ENCODE results near the gene SEPHS1.

DNA sequence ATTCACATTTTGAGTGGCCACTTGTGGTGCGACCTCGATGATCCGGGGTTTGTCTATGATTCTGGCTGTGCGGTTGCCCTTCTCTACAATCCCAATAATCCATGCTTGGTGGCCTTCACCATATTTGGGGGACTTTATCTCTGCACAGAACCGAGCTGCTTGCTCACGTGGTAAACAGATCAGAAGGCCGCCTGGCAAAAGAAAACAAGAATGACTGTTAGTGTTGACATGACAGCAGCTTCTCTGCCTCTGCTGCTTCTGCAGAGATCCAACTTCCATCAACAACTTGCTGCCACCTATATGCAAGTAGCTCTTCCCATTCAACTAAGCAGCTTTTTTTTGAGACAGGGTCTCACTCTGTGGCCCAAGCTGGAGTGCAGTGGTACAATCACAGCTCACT, 28.9 kb downstream of the SEPHS1 start:
- TF ChIP-seq, protein P1, sequence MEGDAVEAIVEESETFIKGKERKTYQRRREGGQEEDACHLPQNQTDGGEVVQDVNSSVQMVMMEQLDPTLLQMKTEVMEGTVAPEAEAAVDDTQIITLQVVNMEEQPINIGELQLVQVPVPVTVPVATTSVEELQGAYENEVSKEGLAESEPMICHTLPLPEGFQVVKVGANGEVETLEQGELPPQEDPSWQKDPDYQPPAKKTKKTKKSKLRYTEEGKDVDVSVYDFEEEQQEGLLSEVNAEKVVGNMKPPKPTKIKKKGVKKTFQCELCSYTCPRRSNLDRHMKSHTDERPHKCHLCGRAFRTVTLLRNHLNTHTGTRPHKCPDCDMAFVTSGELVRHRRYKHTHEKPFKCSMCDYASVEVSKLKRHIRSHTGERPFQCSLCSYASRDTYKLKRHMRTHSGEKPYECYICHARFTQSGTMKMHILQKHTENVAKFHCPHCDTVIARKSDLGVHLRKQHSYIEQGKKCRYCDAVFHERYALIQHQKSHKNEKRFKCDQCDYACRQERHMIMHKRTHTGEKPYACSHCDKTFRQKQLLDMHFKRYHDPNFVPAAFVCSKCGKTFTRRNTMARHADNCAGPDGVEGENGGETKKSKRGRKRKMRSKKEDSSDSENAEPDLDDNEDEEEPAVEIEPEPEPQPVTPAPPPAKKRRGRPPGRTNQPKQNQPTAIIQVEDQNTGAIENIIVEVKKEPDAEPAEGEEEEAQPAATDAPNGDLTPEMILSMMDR (IDR thresholded peaks at IDR 0.05): no peak
- TF ChIP-seq, protein P2, sequence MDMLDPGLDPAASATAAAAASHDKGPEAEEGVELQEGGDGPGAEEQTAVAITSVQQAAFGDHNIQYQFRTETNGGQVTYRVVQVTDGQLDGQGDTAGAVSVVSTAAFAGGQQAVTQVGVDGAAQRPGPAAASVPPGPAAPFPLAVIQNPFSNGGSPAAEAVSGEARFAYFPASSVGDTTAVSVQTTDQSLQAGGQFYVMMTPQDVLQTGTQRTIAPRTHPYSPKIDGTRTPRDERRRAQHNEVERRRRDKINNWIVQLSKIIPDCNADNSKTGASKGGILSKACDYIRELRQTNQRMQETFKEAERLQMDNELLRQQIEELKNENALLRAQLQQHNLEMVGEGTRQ (CRISPR knock-in tag; IDR thresholded peaks at IDR 0.05): no peak
- TF ChIP-seq, protein P3, sequence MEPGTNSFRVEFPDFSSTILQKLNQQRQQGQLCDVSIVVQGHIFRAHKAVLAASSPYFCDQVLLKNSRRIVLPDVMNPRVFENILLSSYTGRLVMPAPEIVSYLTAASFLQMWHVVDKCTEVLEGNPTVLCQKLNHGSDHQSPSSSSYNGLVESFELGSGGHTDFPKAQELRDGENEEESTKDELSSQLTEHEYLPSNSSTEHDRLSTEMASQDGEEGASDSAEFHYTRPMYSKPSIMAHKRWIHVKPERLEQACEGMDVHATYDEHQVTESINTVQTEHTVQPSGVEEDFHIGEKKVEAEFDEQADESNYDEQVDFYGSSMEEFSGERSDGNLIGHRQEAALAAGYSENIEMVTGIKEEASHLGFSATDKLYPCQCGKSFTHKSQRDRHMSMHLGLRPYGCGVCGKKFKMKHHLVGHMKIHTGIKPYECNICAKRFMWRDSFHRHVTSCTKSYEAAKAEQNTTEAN (CRISPR knock-in tag; IDR thresholded peaks at IDR 0.05): no peak
- no peak for TF ChIP-seq NR1H2 (CRISPR knock-in tag; IDR thresholded peaks at IDR 0.05)
- no peak for TF ChIP-seq NFYB (CRISPR knock-in tag; conservative IDR thresholded peaks at IDR 0.05; ENCODE audit: low read depth)
- TF ChIP-seq, protein P4, sequence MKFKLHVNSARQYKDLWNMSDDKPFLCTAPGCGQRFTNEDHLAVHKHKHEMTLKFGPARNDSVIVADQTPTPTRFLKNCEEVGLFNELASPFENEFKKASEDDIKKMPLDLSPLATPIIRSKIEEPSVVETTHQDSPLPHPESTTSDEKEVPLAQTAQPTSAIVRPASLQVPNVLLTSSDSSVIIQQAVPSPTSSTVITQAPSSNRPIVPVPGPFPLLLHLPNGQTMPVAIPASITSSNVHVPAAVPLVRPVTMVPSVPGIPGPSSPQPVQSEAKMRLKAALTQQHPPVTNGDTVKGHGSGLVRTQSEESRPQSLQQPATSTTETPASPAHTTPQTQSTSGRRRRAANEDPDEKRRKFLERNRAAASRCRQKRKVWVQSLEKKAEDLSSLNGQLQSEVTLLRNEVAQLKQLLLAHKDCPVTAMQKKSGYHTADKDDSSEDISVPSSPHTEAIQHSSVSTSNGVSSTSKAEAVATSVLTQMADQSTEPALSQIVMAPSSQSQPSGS (CRISPR knock-in tag; IDR thresholded peaks at IDR 0.05; ENCODE audit: borderline replicate concordance, low read depth): no peak
- TF ChIP-seq ETV6 (CRISPR knock-in tag; IDR thresholded peaks at IDR 0.05): no peak
- TF ChIP-seq, protein P5, sequence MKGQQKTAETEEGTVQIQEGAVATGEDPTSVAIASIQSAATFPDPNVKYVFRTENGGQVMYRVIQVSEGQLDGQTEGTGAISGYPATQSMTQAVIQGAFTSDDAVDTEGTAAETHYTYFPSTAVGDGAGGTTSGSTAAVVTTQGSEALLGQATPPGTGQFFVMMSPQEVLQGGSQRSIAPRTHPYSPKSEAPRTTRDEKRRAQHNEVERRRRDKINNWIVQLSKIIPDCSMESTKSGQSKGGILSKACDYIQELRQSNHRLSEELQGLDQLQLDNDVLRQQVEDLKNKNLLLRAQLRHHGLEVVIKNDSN (CRISPR knock-in tag; IDR thresholded peaks at IDR 0.05): no peak
- TF ChIP-seq TP53 (CRISPR knock-in tag; IDR thresholded peaks at IDR 0.05): no peak
- no peak for TF ChIP-seq ZNF671 (CRISPR knock-in tag; IDR thresholded peaks at IDR 0.05)
- TF ChIP-seq GABPB1 (CRISPR knock-in tag; IDR thresholded peaks at IDR 0.05): no peak
- TF ChIP-seq FOXJ3 (CRISPR knock-in tag; IDR thresholded peaks at IDR 0.05; ENCODE audit: borderline replicate concordance): no peak
- no peak for TF ChIP-seq ZNF416 (CRISPR knock-in tag; IDR thresholded peaks at IDR 0.05)
- TF ChIP-seq TCF7 (CRISPR knock-in tag; IDR thresholded peaks at IDR 0.05; ENCODE audit: low read depth): no peak
